ENCODE measurements around the gene APBA2. TPM values are rescaled to one million over a fixed set of nuclear protein-coding genes. Genes with fewer than 3 reads are reported as not detected.

Gene APBA2
- total and polyA plus RNA-seq, 2 of the 13 experiments (the other 11 are each of a cell fraction or from before 2014, with no cell fraction given): 0.62 to 2.3 TPM

- 69% methylated on average over 8 of the region's 18 CpGs for whole genome bisulfite sequencing (ENCODE audit: low lambda C conversion rate)
- Histone ChIP-seq H3K27ac (ENCODE audit: extremely low read length, insufficient read depth, low read length) (no peak overlapping the region), H3K4me2 (ENCODE audit: low read depth, low read length) (no peak overlapping the region), H3K36me3 (replicated peaks in 1 of 2; ENCODE audit: control insufficient read depth in 1 of 2, insufficient read depth in 2 of 2, low read length in 2 of 2) (no peaks in the 10 kb centered on the region), H3K4me1 (ENCODE audit: insufficient read depth, low read length) (no peaks in the 10 kb centered on the region), H3K4me3 (replicated peaks in 1 of 3; ENCODE audit: insufficient read depth in 1 of 3, low read depth in 2 of 3, low read length in 3 of 3) (no peak overlapping the region), H2AFZ (ENCODE audit: low read length) (no peak overlapping the region), H3K9ac (ENCODE audit: insufficient read depth, low read depth, low read length) (no peak overlapping the region), H3K9me3 (ENCODE audit: low read length) (no peaks in the 10 kb centered on the region), H4K20me1 (ENCODE audit: insufficient read depth, low read length) (no peaks in the 10 kb centered on the region), H3K27me3 (ENCODE audit: control insufficient read depth in 1 of 2, insufficient read depth in 2 of 2, low read length in 2 of 2) (peaks cover 1 to 13% of the 10 kb centered on the region in 2 experiments; a peak in 2 of 5 replicates), H3K79me2 (ENCODE audit: insufficient read depth, low read length) (no peaks in the 10 kb centered on the region)
- ChIA-PET CTCF (ENCODE audit: low intra/inter-chr PET ratio, low total read pairs) (no interaction called here), POLR2A (no interaction called here)
- in situ Hi-C loops (cut with HindIII; ENCODE audit: extremely low pct_ligation_motif_present, low pct_unique_long_range_greater_than_20kb) (no loop called here), intact Hi-C loops (cut with micrococcal nuclease; ENCODE audit: unreplicated experiment) (no loop called here)
- FAIRE-seq (no peak), ATAC-seq (no peak), DNase-seq (ENCODE audit: low spot score) (no peak)
- no TSS peak for BruUV-seq (replicated peaks)
- TF ChIP-seq ZNF260 (CRISPR knock-in tag; IDR thresholded peaks at IDR 0.05; ENCODE audit: borderline replicate concordance, low read depth) (no peak), ZNF564 (CRISPR knock-in tag; IDR thresholded peaks at IDR 0.05) (no peak), GRHL1 (CRISPR knock-in tag; conservative IDR thresholded peaks at IDR 0.05) (no peak), SMAD9 (CRISPR knock-in tag; IDR thresholded peaks at IDR 0.05) (no peak), ZNF20 (CRISPR knock-in tag; IDR thresholded peaks at IDR 0.05) (no peak), ZNF567 (CRISPR knock-in tag; IDR thresholded peaks at IDR 0.05; ENCODE audit: borderline replicate concordance) (no peak), SMARCE1 (IDR thresholded peaks at IDR 0.05; ENCODE audit: borderline replicate concordance) (no peak), ZNF616 (CRISPR knock-in tag; IDR thresholded peaks at IDR 0.05; ENCODE audit: low read depth) (no peak), ARHGAP35 (CRISPR knock-in tag; IDR thresholded peaks at IDR 0.05; ENCODE audit: borderline replicate concordance) (no peak), MYNN (CRISPR knock-in tag; IDR thresholded peaks at IDR 0.05; ENCODE audit: low read depth) (no peak)
Observed at GRCh38 chr15:29123171-29123570, 237.4 kb downstream of the APBA2 start.

Data from HepG2 (cell line).